ENCODE results near the gene REEP3. TPM values are rescaled to one million over a fixed set of nuclear protein-coding genes. Genes with fewer than 3 reads are reported as not detected.
"Not testable (repeated sequence)": the region's sequence is repeated elsewhere in the genome, so short reads cannot be mapped to it uniquely, and the experiment has no call there.

The REEP3 gene
- total RNA-seq, 4 donors from 2014 or later: 11.6 to 67.1 (median 44.0) TPM

DNA sequence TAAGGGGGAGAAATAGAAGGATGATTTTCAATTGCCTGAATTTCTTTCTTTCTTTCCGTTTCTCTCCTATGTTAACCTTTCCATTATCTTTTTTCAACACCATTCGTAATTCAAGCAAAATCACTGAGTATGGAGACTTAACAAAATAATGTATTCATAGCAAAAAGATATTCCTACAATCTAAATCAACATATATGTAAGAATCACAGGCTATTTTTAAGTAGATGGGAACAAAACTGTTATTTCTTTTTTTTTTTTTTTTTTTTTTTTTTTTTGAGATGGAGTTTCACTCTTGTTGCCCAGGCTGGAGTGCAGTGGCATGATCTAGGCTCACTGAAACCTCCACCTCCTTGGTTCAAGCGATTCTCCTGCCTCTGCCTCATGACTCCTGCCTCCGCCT is 28.2 kb upstream of the REEP3 start:
- no peaks in the 10 kb centered on the region for H3K27me3 ChIP-seq
- no peaks in the 10 kb centered on the region for H3K4me1 ChIP-seq
- H3K9me3 ChIP-seq: no peaks in the 10 kb centered on the region
- TF ChIP-seq, protein P1, sequence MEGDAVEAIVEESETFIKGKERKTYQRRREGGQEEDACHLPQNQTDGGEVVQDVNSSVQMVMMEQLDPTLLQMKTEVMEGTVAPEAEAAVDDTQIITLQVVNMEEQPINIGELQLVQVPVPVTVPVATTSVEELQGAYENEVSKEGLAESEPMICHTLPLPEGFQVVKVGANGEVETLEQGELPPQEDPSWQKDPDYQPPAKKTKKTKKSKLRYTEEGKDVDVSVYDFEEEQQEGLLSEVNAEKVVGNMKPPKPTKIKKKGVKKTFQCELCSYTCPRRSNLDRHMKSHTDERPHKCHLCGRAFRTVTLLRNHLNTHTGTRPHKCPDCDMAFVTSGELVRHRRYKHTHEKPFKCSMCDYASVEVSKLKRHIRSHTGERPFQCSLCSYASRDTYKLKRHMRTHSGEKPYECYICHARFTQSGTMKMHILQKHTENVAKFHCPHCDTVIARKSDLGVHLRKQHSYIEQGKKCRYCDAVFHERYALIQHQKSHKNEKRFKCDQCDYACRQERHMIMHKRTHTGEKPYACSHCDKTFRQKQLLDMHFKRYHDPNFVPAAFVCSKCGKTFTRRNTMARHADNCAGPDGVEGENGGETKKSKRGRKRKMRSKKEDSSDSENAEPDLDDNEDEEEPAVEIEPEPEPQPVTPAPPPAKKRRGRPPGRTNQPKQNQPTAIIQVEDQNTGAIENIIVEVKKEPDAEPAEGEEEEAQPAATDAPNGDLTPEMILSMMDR (IDR thresholded peaks at IDR 0.05): no peak
- TF ChIP-seq POLR2A (IDR thresholded peaks at IDR 0.05): no peak
- no peak overlapping the region for H3K27ac ChIP-seq
- no peaks in the 10 kb centered on the region for H3K36me3 ChIP-seq
- no peak for DNase-seq
- H3K4me3 ChIP-seq: no peak overlapping the region

DNA sequence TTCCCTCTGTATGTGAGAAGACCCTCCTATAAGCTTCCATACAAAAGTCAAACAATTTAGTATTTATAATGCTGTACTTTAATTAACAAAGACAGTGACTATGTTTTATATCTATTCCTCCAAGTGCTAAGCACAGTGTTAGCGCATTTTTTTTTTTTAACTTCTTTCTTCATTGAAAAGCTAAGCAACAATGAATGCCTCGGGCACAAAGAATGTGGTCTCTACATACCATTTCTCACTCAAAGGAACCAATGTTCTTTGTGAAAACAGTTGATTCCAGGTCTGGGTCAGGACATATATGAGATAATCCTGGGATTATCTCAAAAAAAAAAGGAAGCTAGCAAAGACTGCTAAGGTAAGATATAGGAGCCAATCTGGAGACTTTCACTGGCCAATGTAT is 26.2 kb upstream of the REEP3 start:
- no peak for DNase-seq
- Histone ChIP-seq H3K9me3 (no peaks in the 10 kb centered on the region), H3K27me3 (no peaks in the 10 kb centered on the region), H3K27ac (no peak overlapping the region), H3K4me3 (no peak overlapping the region), H3K4me1 (no peaks in the 10 kb centered on the region), H3K36me3 (no peaks in the 10 kb centered on the region)
- no peak for TF ChIP-seq POLR2A (IDR thresholded peaks at IDR 0.05)
- TF ChIP-seq, protein P1 (IDR thresholded peaks at IDR 0.05): no peak

DNA sequence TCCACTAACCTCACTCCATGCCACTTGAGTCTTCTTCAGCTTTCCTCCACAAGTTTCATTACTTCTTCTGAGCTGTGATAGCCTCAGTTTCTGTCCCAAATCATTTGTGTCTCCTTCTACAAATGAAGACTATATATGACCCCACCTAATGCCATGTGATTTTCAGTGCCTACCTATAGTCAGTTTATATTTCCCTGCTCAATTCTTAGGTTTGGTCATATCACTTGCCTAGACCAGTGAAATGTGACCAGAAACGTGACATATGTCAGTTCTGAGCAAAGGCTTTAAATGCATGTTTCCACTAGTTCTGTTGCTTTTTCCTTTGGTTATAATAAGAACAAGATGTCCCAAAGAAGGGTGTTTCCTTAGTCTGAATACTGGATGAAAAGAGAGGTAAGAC is 24.6 kb upstream of the REEP3 start:
- H3K9me3 ChIP-seq: no peaks in the 10 kb centered on the region
- H3K4me1 ChIP-seq: no peaks in the 10 kb centered on the region
- DNase-seq: no peak
- H3K36me3 ChIP-seq: no peaks in the 10 kb centered on the region
- TF ChIP-seq, protein P1 (IDR thresholded peaks at IDR 0.05): no peak
- no peak for TF ChIP-seq POLR2A (IDR thresholded peaks at IDR 0.05)
- H3K4me3 ChIP-seq: no peak overlapping the region
- no peak overlapping the region for H3K27ac ChIP-seq
- H3K27me3 ChIP-seq: no peaks in the 10 kb centered on the region

DNA sequence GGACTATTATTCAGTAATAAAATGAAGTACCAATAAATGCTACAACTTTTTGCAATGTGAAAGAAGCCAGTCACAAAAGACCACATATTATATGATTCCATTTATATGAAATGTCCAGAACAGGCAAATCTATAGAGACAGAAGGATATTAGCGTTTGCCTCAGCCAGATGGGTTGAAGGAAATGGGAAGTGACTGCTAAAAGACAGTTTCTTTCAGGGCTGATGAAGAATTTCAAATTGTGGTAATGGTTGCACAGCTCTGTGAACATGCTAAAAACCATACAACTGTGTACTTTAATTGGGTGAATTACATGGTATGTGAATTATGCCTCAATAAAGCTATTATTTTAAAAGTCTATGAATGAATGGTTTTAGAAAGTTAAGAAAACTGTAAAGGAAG is 23.9 kb upstream of the REEP3 start:
- no peak for TF ChIP-seq POLR2A (IDR thresholded peaks at IDR 0.05)
- TF ChIP-seq, protein P1 (IDR thresholded peaks at IDR 0.05): no peak
- Histone ChIP-seq H3K9me3 (no peaks in the 10 kb centered on the region), H3K27ac (no peak overlapping the region), H3K4me1 (no peaks in the 10 kb centered on the region), H3K36me3 (no peaks in the 10 kb centered on the region), H3K27me3 (no peaks in the 10 kb centered on the region), H3K4me3 (no peak overlapping the region)
- DNase-seq: no peak

DNA sequence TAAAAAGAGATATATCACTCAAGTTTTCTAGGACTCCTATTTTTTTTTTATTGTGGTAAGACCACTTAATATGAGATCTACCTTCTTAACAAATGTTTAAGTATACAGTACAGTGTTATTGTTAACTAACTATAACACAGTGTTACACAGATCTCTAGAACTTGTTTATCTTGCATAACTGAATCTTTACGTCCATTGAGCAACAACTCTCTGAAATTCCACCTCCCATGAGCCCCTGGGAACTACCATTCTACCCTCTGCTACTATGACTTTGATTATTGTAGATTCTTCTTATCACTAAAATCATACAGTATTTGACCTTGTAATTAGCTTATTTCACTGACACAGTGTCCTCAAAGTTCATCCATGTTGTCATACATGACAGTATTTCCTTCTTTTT is 22.5 kb upstream of the REEP3 start:
- no peaks in the 10 kb centered on the region for H3K36me3 ChIP-seq
- no peak overlapping the region for H3K4me3 ChIP-seq
- no peak overlapping the region for H3K27ac ChIP-seq
- no peaks in the 10 kb centered on the region for H3K27me3 ChIP-seq
- TF ChIP-seq POLR2A (IDR thresholded peaks at IDR 0.05): no peak
- TF ChIP-seq, protein P1 (IDR thresholded peaks at IDR 0.05): no peak
- H3K9me3 ChIP-seq: no peaks in the 10 kb centered on the region
- H3K4me1 ChIP-seq: no peaks in the 10 kb centered on the region
- no peak for DNase-seq

DNA sequence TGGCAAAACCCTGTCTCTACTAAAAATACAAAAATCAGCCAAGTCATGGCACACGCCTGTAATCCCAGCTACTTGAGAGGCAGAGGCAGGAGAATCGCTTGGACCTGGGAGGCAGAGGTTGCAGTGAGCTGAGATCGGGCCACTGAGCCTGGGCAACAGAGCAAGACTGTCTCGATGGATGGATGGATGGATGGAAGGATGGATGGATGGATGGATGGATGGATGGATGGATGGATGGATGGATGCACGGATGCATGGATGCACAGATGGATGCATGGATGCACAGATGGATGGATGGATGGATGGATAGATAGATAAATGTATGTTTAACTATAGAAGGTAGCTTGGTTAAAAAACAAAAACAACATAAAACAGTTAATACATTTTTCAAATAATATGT is 20.6 kb upstream of the REEP3 start:
- DNase-seq, H3K4me3 ChIP-seq, H3K9me3 ChIP-seq, H3K4me1 ChIP-seq, H3K36me3 ChIP-seq, H3K27ac ChIP-seq, H3K27me3 ChIP-seq: not testable (repeated sequence)

Data from Peyer's patch (tissue), 4 donors.